ENCODE results near the gene WDFY1.
"Not testable (repeated sequence)": the region's sequence is repeated elsewhere in the genome, so short reads cannot be mapped to it uniquely, and the experiment has no call there.

Gene WDFY1

GRCh38 chr2:223880796-223881195 lies 64.3 kb downstream of the WDFY1 start:
- no peak for TF ChIP-seq CTCF (IDR thresholded peaks at IDR 0.05; ENCODE audit: extremely low read depth, missing control alignments)
- DNase-seq (ENCODE audit: low spot score) = no peak

- no peak for TF ChIP-seq CTCF (IDR thresholded peaks at IDR 0.05; ENCODE audit: extremely low read depth, missing control alignments)
- no peak for DNase-seq (ENCODE audit: low spot score)
Measured at GRCh38 chr2:223877721-223878410, 67.3 kb downstream of the WDFY1 start.

GRCh38 chr2:223873672-223874071 lies 71.5 kb downstream of the WDFY1 start:
- TF ChIP-seq CTCF (IDR thresholded peaks at IDR 0.05; ENCODE audit: extremely low read depth, missing control alignments) = no peak
- no peak for DNase-seq (ENCODE audit: low spot score)

- DNase-seq (ENCODE audit: low spot score) = not testable (repeated sequence)
Measured at GRCh38 chr2:223872772-223873171, 72.4 kb downstream of the WDFY1 start.

- DNase-seq (ENCODE audit: low spot score) = not testable (repeated sequence)
Measured at GRCh38 chr2:223871661-223872060, 73.5 kb downstream of the WDFY1 start.

GRCh38 chr2:223870840-223871611 lies 74.1 kb downstream of the WDFY1 start:
- TF ChIP-seq CTCF (IDR thresholded peaks at IDR 0.05; ENCODE audit: extremely low read depth, missing control alignments) = no peak
- DNase-seq (ENCODE audit: low spot score) = no peak

GRCh38 chr2:223868005-223868404 lies 77.1 kb downstream of the WDFY1 start:
- TF ChIP-seq CTCF (IDR thresholded peaks at IDR 0.05; ENCODE audit: extremely low read depth, missing control alignments) = no peak
- DNase-seq (ENCODE audit: low spot score) = no peak

GRCh38 chr2:223865907-223866508 lies 79.1 kb downstream of the WDFY1 start:
- DNase-seq (ENCODE audit: low spot score) = no peak
- TF ChIP-seq CTCF (IDR thresholded peaks at IDR 0.05; ENCODE audit: extremely low read depth, missing control alignments) = no peak

All from GM20000 (cell line).